Smooth muscle cell of the pulmonary artery (primary cell): Measurements from ENCODE around the gene POLR1B. TPM values are rescaled to one million over a fixed set of nuclear protein-coding genes. Genes with fewer than 3 reads are reported as not detected.

Experiments
- total RNA-seq: library from RNA; depleted of rRNA; stranded (reverse); fragments of >200 nt; gene quantifications from 2 replicates; pipeline ENCODE4 v1.2.3, GENCODE V29; 2014

The POLR1B gene, protein sequence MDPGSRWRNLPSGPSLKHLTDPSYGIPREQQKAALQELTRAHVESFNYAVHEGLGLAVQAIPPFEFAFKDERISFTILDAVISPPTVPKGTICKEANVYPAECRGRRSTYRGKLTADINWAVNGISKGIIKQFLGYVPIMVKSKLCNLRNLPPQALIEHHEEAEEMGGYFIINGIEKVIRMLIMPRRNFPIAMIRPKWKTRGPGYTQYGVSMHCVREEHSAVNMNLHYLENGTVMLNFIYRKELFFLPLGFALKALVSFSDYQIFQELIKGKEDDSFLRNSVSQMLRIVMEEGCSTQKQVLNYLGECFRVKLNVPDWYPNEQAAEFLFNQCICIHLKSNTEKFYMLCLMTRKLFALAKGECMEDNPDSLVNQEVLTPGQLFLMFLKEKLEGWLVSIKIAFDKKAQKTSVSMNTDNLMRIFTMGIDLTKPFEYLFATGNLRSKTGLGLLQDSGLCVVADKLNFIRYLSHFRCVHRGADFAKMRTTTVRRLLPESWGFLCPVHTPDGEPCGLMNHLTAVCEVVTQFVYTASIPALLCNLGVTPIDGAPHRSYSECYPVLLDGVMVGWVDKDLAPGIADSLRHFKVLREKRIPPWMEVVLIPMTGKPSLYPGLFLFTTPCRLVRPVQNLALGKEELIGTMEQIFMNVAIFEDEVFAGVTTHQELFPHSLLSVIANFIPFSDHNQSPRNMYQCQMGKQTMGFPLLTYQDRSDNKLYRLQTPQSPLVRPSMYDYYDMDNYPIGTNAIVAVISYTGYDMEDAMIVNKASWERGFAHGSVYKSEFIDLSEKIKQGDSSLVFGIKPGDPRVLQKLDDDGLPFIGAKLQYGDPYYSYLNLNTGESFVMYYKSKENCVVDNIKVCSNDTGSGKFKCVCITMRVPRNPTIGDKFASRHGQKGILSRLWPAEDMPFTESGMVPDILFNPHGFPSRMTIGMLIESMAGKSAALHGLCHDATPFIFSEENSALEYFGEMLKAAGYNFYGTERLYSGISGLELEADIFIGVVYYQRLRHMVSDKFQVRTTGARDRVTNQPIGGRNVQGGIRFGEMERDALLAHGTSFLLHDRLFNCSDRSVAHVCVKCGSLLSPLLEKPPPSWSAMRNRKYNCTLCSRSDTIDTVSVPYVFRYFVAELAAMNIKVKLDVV
- 14.9 and 21.2 TPM in 2 replicates for total RNA-seq

GRCh38 chr2:112542123-112542983 is at the start of gene POLR1B:
Gene POLR1B (plus strand): TSS chr2:112542465. CDS start chr2:112542495, 30 bp downstream.

DNA sequence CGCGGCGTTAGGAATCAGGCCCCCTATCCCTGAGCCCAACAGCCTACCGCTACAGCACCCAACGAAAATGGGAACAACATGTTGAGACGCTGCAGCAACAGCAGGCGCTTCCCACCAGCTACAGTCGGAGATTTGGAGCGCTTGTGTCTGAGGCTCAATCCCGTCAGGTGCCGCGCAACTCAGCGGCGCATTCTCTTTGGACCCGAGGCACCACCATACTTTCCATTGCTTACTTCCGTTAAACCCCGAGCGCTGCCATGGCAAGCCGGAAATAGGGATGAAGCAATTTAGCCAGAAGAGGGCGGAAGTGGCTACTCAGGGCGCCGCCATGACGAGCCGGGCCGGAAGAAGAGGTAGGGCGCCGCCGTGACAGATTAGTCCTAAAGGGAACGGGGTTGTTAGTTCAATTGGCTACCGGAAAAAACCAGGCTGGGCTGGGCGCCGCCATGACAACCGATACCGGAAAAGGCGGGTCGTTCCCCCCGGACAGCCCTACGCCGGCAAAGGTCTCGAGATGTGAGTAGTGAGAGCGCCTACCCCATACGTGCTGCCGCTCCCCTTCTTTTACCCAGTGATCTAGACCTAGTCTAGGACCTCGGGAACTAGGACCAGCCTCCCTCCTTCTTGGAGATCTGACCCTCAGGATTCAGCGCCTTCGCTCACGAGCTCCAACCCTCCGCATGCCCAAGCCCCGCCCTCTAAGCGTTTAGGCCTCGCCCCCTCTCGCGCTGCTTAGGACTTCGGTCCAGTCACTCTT is 42.0 kb downstream of the POLR1B start, which contains the start of gene CHCHD5:
TSS of gene CHCHD5 (plus strand) at position 476 of the 757 bp plus-strand sequence. CDS start at position 515, 39 bp downstream.

Other genes with a start within 250 kb of the POLR1B start
- gene RGPD8, start 108.8 kb upstream of the POLR1B start, total RNA-seq = 23.0 and 25.0 TPM in 2 replicates
- 32.3 and 40.9 TPM in 2 replicates for gene TTL, start 60.3 kb upstream of the POLR1B start, total RNA-seq
- gene CHCHD5, start 42.1 kb downstream of the POLR1B start, total RNA-seq = 5.2 and 8.8 TPM in 2 replicates
- gene SLC20A1, start 103.5 kb downstream of the POLR1B start, total RNA-seq = 139 and 319 TPM in 2 replicates
- gene NT5DC4, start 178.6 kb downstream of the POLR1B start, total RNA-seq = 0.33 TPM in 1 of 2 replicates, not detected in the other
- gene CKAP2L, start 222.1 kb downstream of the POLR1B start, total RNA-seq = 1.3 and 4.0 TPM in 2 replicates
- 0.85 and 2.7 TPM in 2 replicates for gene IL1A, start 242.0 kb downstream of the POLR1B start, total RNA-seq